ENCODE measurements around the gene SLC37A4. TPM values are rescaled to one million over a fixed set of nuclear protein-coding genes. Genes with fewer than 3 reads are reported as not detected.
A peak's percentile ranks its signal among the peaks of the same experiment; 100 is the strongest.
"Not testable (repeated sequence)": the region's sequence is repeated elsewhere in the genome, so short reads cannot be mapped to it uniquely, and the experiment has no call there.

Gene SLC37A4
- total RNA-seq, 1 donor from 2014 or later, result 21.9 TPM

- peak; percentile 45 for TF ChIP-seq CTCF (IDR thresholded peaks at IDR 0.05; ENCODE audit: unreplicated experiment)
- Mint-ChIP-seq H3K9me3 (ENCODE audit: unreplicated experiment) (no peaks in the 10 kb centered on the region), H3K4me1 (ENCODE audit: unreplicated experiment) (no peaks in the 10 kb centered on the region), H3K4me3 (ENCODE audit: unreplicated experiment) (no peak overlapping the region), H3K36me3 (ENCODE audit: low read depth, unreplicated experiment) (peaks cover 37% of the 10 kb centered on the region), H3K27me3 (ENCODE audit: unreplicated experiment) (peaks cover 5% of the 10 kb centered on the region), H3K27ac (ENCODE audit: unreplicated experiment) (no peak overlapping the region)
- no peak for DNase-seq (ENCODE audit: low spot score)
Measured at GRCh38 chr11:119044708-119045107, 14.0 kb upstream of the SLC37A4 start.

DNA sequence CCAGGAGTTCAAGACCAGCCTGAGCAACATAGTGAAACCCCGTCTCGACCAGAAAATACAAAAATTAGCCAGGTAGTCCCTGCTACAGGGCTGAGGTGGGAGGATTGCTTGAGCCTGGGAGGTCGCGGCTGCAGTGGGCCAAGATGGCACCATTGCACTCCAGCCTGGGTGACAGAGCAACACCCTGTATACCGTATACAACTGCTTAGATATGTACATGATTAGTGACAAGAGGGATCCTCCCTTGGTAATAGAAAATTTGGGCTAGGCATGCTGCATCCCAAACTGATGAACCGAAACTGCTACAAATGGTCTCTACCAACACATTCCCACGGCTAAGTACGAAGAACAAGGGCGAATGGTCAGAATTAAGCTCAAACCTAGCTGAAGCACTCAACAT is 12.2 kb upstream of the SLC37A4 start:
- Mint-ChIP-seq H3K9me3 (ENCODE audit: unreplicated experiment) (no peaks in the 10 kb centered on the region), H3K4me3 (ENCODE audit: unreplicated experiment) (no peak overlapping the region), H3K36me3 (ENCODE audit: low read depth, unreplicated experiment) (peaks cover 24% of the 10 kb centered on the region), H3K27ac (ENCODE audit: unreplicated experiment) (no peak overlapping the region), H3K27me3 (ENCODE audit: unreplicated experiment) (peaks cover 2% of the 10 kb centered on the region), H3K4me1 (ENCODE audit: unreplicated experiment) (no peaks in the 10 kb centered on the region)
- TF ChIP-seq CTCF (IDR thresholded peaks at IDR 0.05; ENCODE audit: unreplicated experiment), result no peak
- no peak for DNase-seq (ENCODE audit: low spot score)

DNA sequence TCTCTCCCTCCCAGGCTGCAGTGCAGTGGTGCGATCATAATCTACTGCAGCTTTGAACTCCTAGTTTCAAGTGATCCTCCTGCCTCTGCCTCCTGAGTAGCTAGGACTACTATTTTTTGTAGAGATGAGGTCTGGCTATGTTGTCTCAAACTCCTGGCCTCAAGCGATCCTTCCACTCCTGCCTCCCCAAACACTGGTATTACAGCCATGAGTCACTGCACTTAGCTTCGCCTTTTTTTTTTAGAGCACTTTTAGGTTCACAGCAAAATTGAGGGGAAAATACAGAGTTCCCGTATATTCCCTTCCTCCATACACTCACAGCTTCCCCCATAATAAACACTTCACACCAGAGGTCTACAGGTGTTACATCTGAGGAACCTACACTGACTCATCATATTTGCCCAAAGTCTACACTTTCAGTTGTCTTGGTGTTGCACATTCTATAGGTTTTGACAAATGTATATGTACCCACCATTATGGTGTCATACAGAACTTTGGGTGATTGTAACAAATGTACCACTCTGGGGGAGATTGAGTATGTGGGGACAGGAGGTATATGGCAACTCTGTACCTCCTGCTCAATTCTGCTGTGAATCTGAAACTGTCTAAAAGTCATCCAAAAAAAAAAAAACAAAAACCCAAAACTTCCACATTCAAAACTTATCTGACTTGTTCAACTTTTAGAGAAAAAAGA is 11.3 kb upstream of the SLC37A4 start:
- peaks cover 2% of the 10 kb centered on the region for H3K27me3 Mint-ChIP-seq (ENCODE audit: unreplicated experiment)
- DNase-seq (ENCODE audit: low spot score), result no peak
- no peak overlapping the region for H3K27ac Mint-ChIP-seq (ENCODE audit: unreplicated experiment)
- no peak for TF ChIP-seq CTCF (IDR thresholded peaks at IDR 0.05; ENCODE audit: unreplicated experiment)
- H3K9me3 Mint-ChIP-seq (ENCODE audit: unreplicated experiment), result no peaks in the 10 kb centered on the region
- H3K4me1 Mint-ChIP-seq (ENCODE audit: unreplicated experiment), result no peaks in the 10 kb centered on the region
- H3K36me3 Mint-ChIP-seq (ENCODE audit: low read depth, unreplicated experiment), result peaks cover 17% of the 10 kb centered on the region
- no peak overlapping the region for H3K4me3 Mint-ChIP-seq (ENCODE audit: unreplicated experiment)

GRCh38 chr11:119039471-119039870 is 8.8 kb upstream of the SLC37A4 start:
- not testable (repeated sequence) for H3K36me3 Mint-ChIP-seq (ENCODE audit: low read depth, unreplicated experiment); H3K4me3 Mint-ChIP-seq (ENCODE audit: unreplicated experiment); H3K4me1 Mint-ChIP-seq (ENCODE audit: unreplicated experiment); H3K9me3 Mint-ChIP-seq (ENCODE audit: unreplicated experiment); DNase-seq (ENCODE audit: low spot score); H3K27me3 Mint-ChIP-seq (ENCODE audit: unreplicated experiment); H3K27ac Mint-ChIP-seq (ENCODE audit: unreplicated experiment)

- no peak overlapping the region for H3K27ac Mint-ChIP-seq (ENCODE audit: unreplicated experiment)
- DNase-seq (ENCODE audit: low spot score), result no peak
- H3K9me3 Mint-ChIP-seq (ENCODE audit: unreplicated experiment), result no peaks in the 10 kb centered on the region
- no peaks in the 10 kb centered on the region for H3K27me3 Mint-ChIP-seq (ENCODE audit: unreplicated experiment)
- no peaks in the 10 kb centered on the region for H3K36me3 Mint-ChIP-seq (ENCODE audit: low read depth, unreplicated experiment)
- TF ChIP-seq CTCF (IDR thresholded peaks at IDR 0.05; ENCODE audit: unreplicated experiment), result no peak
- H3K4me3 Mint-ChIP-seq (ENCODE audit: unreplicated experiment), result no peak overlapping the region
- H3K4me1 Mint-ChIP-seq (ENCODE audit: unreplicated experiment), result no peaks in the 10 kb centered on the region
Measured at GRCh38 chr11:119038884-119039283, 8.2 kb upstream of the SLC37A4 start.
